Measurements from ENCODE around the gene KIAA1217.

DNA sequence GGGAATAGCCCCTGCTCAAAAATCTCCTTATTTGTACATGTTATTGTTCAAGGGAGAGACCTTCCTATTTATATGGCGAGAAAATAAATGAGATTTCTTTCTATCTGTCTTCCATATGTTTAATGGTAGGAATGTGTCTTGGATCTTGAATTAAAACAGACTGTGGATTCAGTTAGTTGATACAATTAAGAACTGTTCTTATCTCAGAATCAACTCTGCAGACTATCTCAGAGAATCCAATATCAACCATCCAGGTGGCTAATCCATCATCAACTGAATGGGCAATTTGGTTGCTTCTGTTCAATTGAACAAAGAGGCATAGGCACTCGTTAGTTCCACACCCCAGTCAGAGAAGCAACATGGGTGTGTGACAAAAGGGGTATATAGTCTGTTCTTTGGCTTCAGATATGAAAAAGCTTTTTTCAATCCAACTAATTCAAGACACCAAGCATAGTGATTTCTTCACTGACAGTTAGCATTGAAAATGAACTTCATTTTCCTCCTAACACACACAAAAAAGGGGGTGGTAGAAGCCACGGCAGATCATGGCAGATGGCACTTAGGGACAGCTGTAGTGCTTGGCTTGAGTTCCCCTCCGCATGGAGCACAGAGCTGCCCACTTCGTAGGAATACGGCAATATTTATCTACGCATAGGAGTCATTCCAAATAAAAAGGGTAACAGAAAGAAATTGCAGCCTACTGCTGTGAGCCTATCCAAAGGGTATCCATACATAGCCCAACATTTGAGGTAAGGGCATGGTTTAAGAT, 135.9 kb downstream of the KIAA1217 start:
- no peak for TF ChIP-seq POLR2A (IDR thresholded peaks at IDR 0.05)
- TF ChIP-seq, protein P1, sequence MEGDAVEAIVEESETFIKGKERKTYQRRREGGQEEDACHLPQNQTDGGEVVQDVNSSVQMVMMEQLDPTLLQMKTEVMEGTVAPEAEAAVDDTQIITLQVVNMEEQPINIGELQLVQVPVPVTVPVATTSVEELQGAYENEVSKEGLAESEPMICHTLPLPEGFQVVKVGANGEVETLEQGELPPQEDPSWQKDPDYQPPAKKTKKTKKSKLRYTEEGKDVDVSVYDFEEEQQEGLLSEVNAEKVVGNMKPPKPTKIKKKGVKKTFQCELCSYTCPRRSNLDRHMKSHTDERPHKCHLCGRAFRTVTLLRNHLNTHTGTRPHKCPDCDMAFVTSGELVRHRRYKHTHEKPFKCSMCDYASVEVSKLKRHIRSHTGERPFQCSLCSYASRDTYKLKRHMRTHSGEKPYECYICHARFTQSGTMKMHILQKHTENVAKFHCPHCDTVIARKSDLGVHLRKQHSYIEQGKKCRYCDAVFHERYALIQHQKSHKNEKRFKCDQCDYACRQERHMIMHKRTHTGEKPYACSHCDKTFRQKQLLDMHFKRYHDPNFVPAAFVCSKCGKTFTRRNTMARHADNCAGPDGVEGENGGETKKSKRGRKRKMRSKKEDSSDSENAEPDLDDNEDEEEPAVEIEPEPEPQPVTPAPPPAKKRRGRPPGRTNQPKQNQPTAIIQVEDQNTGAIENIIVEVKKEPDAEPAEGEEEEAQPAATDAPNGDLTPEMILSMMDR (IDR thresholded peaks at IDR 0.05): no peak

Data from lower leg skin (tissue), 3 donors.